ENCODE measurements around the gene STK32B.

The STK32B gene

GRCh38 chr4:5139141-5139540 lies 87.9 kb downstream of the STK32B start:
- ATAC-seq (no peak), DNase-seq (no peak)
- Mint-ChIP-seq H3K9me3 (no peaks in the 10 kb centered on the region), H3K27me3 (peaks cover 5% of the 10 kb centered on the region), H3K4me1 (no peaks in the 10 kb centered on the region), H3K4me3 (no peak overlapping the region), H3K27ac (no peak overlapping the region)

DNA sequence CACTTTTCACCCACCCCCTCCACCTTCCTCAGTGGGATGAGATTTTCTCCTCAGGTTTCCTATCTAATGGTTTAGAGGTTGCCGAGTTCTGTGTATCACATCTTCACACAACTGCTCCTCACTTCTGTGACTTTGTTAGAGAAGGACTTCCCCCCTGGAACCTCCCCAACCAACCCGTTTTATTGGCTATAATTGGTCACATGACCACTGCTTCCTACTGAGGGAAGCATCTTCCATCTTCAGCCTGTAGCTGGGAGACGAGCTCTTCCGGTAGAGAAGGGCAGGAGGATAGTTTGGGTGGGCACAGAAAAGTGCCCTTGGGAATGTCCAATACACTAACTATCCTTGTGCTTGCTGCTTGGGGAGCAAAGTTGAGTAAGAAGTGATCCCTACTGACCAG lies 90.5 kb downstream of the STK32B start:
- ATAC-seq, result no peak
- Mint-ChIP-seq H3K4me1 (no peaks in the 10 kb centered on the region), H3K27me3 (peaks cover 5% of the 10 kb centered on the region), H3K4me3 (no peak overlapping the region), H3K27ac (no peak overlapping the region), H3K9me3 (no peaks in the 10 kb centered on the region)
- DNase-seq, result no peak

DNA sequence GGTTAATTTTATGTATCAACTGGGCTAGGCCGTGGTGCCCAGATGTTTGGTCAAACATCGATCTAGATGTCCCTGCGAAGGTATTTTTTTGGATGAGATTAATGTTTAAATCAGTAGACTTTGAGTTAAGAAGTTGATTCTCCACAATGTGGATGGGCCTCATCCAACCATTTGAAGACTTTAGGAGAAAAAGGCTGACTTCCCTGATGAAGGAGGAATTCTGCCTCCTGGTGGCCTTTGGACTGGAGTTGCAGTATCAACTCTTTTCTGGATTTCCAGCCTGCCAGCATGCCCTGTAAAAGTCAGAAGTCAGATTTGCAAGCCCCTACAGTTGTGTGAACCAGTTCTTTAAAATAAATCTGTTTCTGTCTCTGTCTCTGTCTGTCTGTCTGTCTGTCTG lies 91.4 kb downstream of the STK32B start:
- DNase-seq (no peak), ATAC-seq (no peak)
- Mint-ChIP-seq H3K9me3 (no peaks in the 10 kb centered on the region), H3K4me1 (no peaks in the 10 kb centered on the region), H3K27ac (no peak overlapping the region), H3K4me3 (no peak overlapping the region), H3K27me3 (peaks cover 5% of the 10 kb centered on the region)

GRCh38 chr4:5143306-5143861 lies 92.1 kb downstream of the STK32B start:
- no peak overlapping the region for H3K27ac Mint-ChIP-seq
- ATAC-seq, result no peak
- H3K4me1 Mint-ChIP-seq, result no peaks in the 10 kb centered on the region
- H3K4me3 Mint-ChIP-seq, result no peak overlapping the region
- H3K9me3 Mint-ChIP-seq, result no peaks in the 10 kb centered on the region
- DNase-seq, result no peak
- H3K27me3 Mint-ChIP-seq, result peaks cover 4% of the 10 kb centered on the region

DNA sequence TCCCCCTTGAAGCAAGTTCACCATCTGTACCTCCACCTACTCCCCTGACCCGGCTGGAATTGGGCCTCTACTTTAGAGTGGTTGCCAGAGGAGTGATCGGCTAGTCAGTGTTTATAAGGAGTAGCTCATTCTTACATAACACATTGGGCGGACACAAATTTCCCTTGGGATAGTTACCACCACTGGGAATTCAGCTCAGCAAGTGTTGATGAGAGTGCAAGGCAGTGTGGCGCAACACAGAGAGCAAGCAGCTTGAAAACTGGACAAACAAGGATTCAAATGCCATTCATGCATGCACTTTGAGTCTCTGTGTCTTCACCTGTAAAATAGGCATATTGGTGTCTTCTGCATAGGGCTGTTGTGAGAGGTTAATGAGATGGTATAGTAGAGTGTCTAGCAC lies 92.7 kb downstream of the STK32B start:
- Mint-ChIP-seq H3K27me3 (no peaks in the 10 kb centered on the region), H3K9me3 (no peaks in the 10 kb centered on the region), H3K4me3 (no peak overlapping the region), H3K4me1 (no peaks in the 10 kb centered on the region), H3K27ac (peak overlapping the region in 1 of 2 donors; percentile 52)
- ATAC-seq, result no peak
- no peak for DNase-seq

DNA sequence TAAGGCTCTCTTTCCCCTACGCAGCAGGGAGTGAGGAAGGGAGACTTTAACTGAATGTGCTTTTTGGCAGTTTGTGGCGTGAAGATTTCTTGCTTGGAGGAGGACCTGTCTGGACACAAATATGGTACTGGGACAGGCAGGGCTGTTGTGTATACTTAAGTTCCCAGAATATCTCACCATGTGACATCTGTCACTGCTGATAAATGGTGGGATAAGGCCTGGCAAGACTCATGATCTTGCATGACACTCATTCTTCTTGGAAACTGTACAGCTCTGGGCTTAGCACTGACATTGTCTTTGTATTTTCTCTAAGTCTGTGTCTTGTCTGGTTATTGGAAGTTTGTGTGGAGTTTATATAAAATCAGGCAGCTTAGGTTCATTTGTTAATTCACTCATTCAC lies 93.1 kb downstream of the STK32B start:
- Mint-ChIP-seq H3K27me3 (no peaks in the 10 kb centered on the region), H3K9me3 (no peaks in the 10 kb centered on the region), H3K4me1 (no peaks in the 10 kb centered on the region), H3K4me3 (no peak overlapping the region), H3K27ac (no peak overlapping the region)
- ATAC-seq, result no peak
- DNase-seq, result no peak

DNA sequence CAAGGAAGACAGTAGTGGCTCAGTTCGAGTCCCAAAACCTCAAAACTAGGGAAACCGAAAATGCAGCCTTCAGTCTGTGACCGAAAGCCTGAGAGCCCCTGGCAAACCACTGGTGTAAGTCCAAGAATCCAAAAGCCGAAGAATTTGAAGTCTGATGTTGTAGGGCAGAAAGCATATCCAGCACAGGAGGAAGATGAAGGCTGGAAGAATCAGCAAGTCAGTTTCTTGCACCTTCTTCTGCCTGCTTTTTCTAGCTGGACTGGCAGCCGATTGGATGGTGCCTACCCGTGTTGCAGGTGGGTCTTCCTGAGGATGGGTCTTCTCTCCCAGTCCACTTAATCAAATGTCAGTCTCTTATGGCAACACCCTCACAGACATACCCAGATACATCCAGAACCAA lies 95.0 kb downstream of the STK32B start:
- no peak for ATAC-seq
- Mint-ChIP-seq H3K4me3 (no peak overlapping the region), H3K4me1 (no peaks in the 10 kb centered on the region), H3K27me3 (no peaks in the 10 kb centered on the region), H3K9me3 (no peaks in the 10 kb centered on the region), H3K27ac (no peak overlapping the region)
- DNase-seq, result no peak

DNA sequence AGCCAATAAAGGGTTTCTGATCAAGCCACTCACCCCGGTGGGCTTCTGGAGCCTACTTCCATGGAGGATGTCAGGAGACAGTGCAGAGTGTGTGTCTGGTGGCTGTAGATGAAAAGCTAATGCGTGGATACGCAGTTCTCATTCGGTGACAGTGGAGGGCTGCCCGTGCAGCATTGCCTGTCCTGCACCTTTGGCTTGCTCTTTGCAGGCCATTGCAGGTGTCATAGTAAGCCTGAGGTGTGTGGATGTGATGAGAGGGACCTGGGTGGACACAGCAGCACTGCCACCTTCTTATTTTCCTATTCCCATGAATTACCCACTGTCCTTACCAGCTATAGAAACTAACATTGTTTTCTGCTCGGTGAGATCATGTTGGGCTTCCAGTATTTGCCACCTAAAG lies 101.2 kb downstream of the STK32B start:
- H3K27ac Mint-ChIP-seq, result no peak overlapping the region
- no peaks in the 10 kb centered on the region for H3K4me1 Mint-ChIP-seq
- peaks cover 0 to 7% of the 10 kb centered on the region in 2 donors for H3K9me3 Mint-ChIP-seq
- H3K4me3 Mint-ChIP-seq, result no peak overlapping the region
- H3K27me3 Mint-ChIP-seq, result no peaks in the 10 kb centered on the region
- ATAC-seq (no peak), DNase-seq (no peak)

DNA sequence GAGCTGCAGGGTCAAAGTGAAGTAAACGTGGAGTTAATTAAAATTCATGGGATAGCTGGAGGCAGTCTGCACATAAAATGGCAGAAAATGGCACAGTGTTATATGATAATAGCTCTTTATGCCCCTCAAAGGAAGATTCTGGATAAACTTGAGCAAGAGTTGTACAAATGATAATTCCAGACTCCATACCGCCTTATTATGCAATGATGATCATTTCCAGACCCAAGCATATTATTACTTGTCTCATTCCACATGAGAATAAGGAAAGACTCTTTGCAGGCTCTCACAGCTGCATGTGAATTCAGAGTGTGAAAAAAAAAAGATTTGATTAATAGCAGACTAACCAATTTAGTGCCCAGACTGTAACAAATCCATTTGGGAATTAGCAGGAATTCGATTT lies 105.4 kb downstream of the STK32B start:
- Mint-ChIP-seq H3K27ac (no peak overlapping the region), H3K9me3 (peaks cover 0 to 7% of the 10 kb centered on the region in 2 donors), H3K4me1 (no peaks in the 10 kb centered on the region), H3K27me3 (no peaks in the 10 kb centered on the region), H3K4me3 (no peak overlapping the region)
- ATAC-seq, result no peak
- DNase-seq, result no peak

- no peak for ATAC-seq
- H3K27ac Mint-ChIP-seq, result no peak overlapping the region
- H3K4me1 Mint-ChIP-seq, result no peaks in the 10 kb centered on the region
- peaks cover 0 to 7% of the 10 kb centered on the region in 2 donors for H3K9me3 Mint-ChIP-seq
- H3K4me3 Mint-ChIP-seq, result no peak overlapping the region
- H3K27me3 Mint-ChIP-seq, result no peaks in the 10 kb centered on the region
- no peak for DNase-seq
Measured at GRCh38 chr4:5157791-5158770, 106.8 kb downstream of the STK32B start.

DNA sequence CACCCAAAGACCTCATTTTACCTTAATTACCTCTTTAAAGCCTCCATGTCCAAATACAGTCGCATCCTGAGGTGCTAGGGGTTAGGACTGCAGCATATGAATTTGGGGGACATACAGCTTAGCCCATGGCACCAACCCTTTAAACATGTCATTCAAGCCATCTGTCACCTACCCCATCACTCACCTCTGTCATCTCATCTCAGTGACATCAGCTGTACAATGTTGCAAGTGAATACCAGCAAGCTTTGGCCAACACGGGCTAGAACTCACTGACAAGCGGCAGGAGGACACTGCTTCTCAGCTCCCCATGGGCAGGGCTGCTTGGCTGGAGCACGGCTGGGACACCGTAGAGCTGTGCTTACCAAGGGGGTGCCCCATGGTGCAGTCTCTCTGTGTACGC lies 107.5 kb downstream of the STK32B start:
- DNase-seq (no peak), ATAC-seq (no peak)
- no peaks in the 10 kb centered on the region for H3K27me3 Mint-ChIP-seq
- H3K4me3 Mint-ChIP-seq, result no peak overlapping the region
- H3K27ac Mint-ChIP-seq, result no peak overlapping the region
- H3K9me3 Mint-ChIP-seq, result peaks cover 0 to 7% of the 10 kb centered on the region in 2 donors
- no peaks in the 10 kb centered on the region for H3K4me1 Mint-ChIP-seq

DNA sequence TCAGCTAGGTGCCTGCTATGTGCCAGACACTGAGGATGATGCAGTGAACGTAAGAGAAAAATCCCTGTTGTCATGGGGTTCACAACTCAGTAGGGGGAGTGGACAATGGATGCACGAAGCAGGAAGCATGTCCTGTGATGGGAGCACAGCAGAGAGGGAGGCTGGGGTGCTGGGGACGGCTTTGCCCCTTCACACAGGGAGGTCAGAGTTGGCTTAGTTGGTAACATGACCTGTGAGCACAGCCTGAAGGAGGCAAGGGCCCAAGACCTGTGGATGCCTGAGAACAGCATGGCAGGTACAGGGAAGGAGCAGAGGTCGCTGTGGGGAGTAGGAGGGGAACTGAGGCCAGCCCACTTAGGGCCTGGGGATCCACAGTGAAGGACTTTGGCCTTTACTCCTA lies 109.4 kb downstream of the STK32B start:
- Mint-ChIP-seq H3K27me3 (no peaks in the 10 kb centered on the region), H3K4me1 (no peaks in the 10 kb centered on the region), H3K4me3 (no peak overlapping the region), H3K27ac (no peak overlapping the region), H3K9me3 (peaks cover 0 to under 1% of the 10 kb centered on the region in 2 donors)
- ATAC-seq (no peak), DNase-seq (no peak)

DNA sequence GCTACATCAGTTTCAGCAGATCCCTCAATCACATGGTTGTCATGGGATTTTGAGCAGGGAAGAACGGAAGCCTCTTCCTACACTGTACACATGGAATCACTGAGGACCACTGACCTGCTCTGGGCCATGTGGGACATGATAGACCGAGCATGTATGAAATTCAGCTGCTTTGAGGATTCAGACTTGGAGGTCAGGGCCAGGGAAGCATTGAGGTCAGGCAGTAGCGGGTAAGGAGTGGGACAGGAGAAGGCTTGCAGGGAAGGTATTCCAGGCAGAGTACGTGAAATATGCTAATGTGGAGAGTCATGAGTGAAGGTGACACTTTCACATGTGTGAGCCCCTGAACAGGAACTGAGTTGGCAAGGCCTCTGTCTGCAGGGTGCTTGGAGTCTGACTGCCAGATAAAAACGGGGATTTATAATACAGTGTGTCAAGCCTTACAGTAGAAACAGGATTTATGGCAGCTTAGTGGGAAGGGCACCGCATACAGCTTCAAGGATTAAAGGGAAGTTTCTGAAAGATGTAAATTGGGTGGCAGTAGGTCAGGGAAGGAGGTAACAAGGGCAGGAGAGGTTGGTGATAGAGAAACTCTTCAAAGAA lies 111.7 kb downstream of the STK32B start:
- H3K9me3 Mint-ChIP-seq, result peaks cover 0 to 8% of the 10 kb centered on the region in 2 donors
- no peak overlapping the region for H3K4me3 Mint-ChIP-seq
- H3K27me3 Mint-ChIP-seq, result no peaks in the 10 kb centered on the region
- H3K4me1 Mint-ChIP-seq, result no peaks in the 10 kb centered on the region
- no peak for ATAC-seq
- H3K27ac Mint-ChIP-seq, result no peak overlapping the region
- DNase-seq, result no peak

- Mint-ChIP-seq H3K9me3 (peaks cover 0 to 8% of the 10 kb centered on the region in 2 donors), H3K27me3 (no peaks in the 10 kb centered on the region), H3K4me3 (no peak overlapping the region), H3K27ac (no peak overlapping the region), H3K4me1 (no peaks in the 10 kb centered on the region)
- ATAC-seq, result no peak
- no peak for DNase-seq
Measured at GRCh38 chr4:5164221-5164912, 113.1 kb downstream of the STK32B start.

GRCh38 chr4:5165420-5166369 lies 114.4 kb downstream of the STK32B start:
- Mint-ChIP-seq H3K9me3 (peaks cover 0 to 8% of the 10 kb centered on the region in 2 donors), H3K4me3 (no peak overlapping the region), H3K27me3 (no peaks in the 10 kb centered on the region), H3K27ac (peak overlapping the region in 1 of 2 donors; percentile 69), H3K4me1 (no peaks in the 10 kb centered on the region)
- DNase-seq (no peak), ATAC-seq (no peak)

Measured in stimulated activated naive CD8-positive, alpha-beta T cell treated with anti-CD3 and anti-CD28 coated beads, Interleukin-15, amount 100 ng/mL, for 72 hours (primary cell).